SK-N-SH treated with all-trans-retinoic acid at 6 μM for 48 hours (cell line): Measurements from ENCODE around the gene FOXF1.

Experiments
- BACH2 ChIP-seq: fragments of 250-450 bp; sonication (Bioruptor Pico); IDR thresholded peaks from 2 replicates; pipeline ENCODE4 v1.9.0; 2021; ENCODE audit warnings: mild to moderate bottlenecking, borderline replicate concordance
- CREB5 ChIP-seq: fragments of 250-450 bp; sonication (Bioruptor Pico); IDR thresholded peaks from 2 replicates; pipeline ENCODE4 v1.5.1; 2020; ENCODE audit warnings: low read depth, mild to moderate bottlenecking, moderate library complexity
- CSDC2 ChIP-seq: fragments of 250-450 bp; sonication (Bioruptor Pico); IDR thresholded peaks from 2 replicates; pipeline ENCODE4 v1.5.0; 2020; ENCODE audit warnings: mild to moderate bottlenecking, moderate library complexity
- PATZ1 ChIP-seq: fragments of 250-450 bp; sonication (Bioruptor Pico); IDR thresholded peaks from 2 replicates; pipeline ENCODE4 v1.8.0; 2020; ENCODE audit warnings: mild to moderate bottlenecking, moderate library complexity, borderline replicate concordance
- PPARA ChIP-seq: fragments of 250-450 bp; sonication (Bioruptor Pico); IDR thresholded peaks from 2 replicates; pipeline ENCODE4 v1.5.0; 2020; ENCODE audit warnings: mild to moderate bottlenecking, borderline replicate concordance
- RARB ChIP-seq: fragments of 250-450 bp; sonication (Bioruptor Pico); IDR thresholded peaks from 2 replicates; pipeline ENCODE4 v1.8.0; 2021; ENCODE audit warnings: mild to moderate bottlenecking, moderate library complexity
- TCF4 ChIP-seq: fragments of 250-450 bp; sonication (Bioruptor Pico); IDR thresholded peaks from 2 replicates; pipeline ENCODE4 v1.8.0; 2021; ENCODE audit warnings: mild to moderate bottlenecking, moderate library complexity, borderline replicate concordance
- TOX ChIP-seq: fragments of 250-450 bp; sonication (Bioruptor Pico); IDR thresholded peaks from 2 replicates; pipeline ENCODE4 v1.8.0; 2021; ENCODE audit warnings: mild to moderate bottlenecking, moderate library complexity, borderline replicate concordance
- ZC3H10 ChIP-seq: fragments of 250-450 bp; sonication (Bioruptor Pico); IDR thresholded peaks from 2 replicates; pipeline ENCODE4 v1.5.1; 2021; ENCODE audit warnings: mild to moderate bottlenecking, moderate library complexity
- ZFP3 ChIP-seq: fragments of 250-450 bp; sonication (Bioruptor Pico); IDR thresholded peaks from 2 replicates; pipeline ENCODE4 v1.5.0; 2020; ENCODE audit warnings: mild to moderate bottlenecking, moderate library complexity
- ZFP30 ChIP-seq: fragments of 450-650 bp; formaldehyde crosslinking; IDR thresholded peaks from 2 replicates; pipeline ENCODE4 v1.5.0; 2022; ENCODE audit warnings: mild to moderate bottlenecking, moderate library complexity
- ZNF565 ChIP-seq: fragments of 450-650 bp; formaldehyde crosslinking; conservative IDR thresholded peaks from 2 replicates; pipeline ENCODE4 v1.5.0; 2020; ENCODE audit warnings: low read depth, mild to moderate bottlenecking, moderate library complexity
- ZNF70 ChIP-seq: fragments of 450-650 bp; formaldehyde crosslinking; IDR thresholded peaks from 2 replicates; pipeline ENCODE4 v1.5.0; 2020; ENCODE audit warnings: mild to moderate bottlenecking, moderate library complexity
- ZNF8 ChIP-seq: fragments of 450-650 bp; formaldehyde crosslinking; IDR thresholded peaks from 2 replicates; pipeline ENCODE4 v1.5.0; 2020; ENCODE audit warnings: mild to moderate bottlenecking, moderate library complexity

DNA sequence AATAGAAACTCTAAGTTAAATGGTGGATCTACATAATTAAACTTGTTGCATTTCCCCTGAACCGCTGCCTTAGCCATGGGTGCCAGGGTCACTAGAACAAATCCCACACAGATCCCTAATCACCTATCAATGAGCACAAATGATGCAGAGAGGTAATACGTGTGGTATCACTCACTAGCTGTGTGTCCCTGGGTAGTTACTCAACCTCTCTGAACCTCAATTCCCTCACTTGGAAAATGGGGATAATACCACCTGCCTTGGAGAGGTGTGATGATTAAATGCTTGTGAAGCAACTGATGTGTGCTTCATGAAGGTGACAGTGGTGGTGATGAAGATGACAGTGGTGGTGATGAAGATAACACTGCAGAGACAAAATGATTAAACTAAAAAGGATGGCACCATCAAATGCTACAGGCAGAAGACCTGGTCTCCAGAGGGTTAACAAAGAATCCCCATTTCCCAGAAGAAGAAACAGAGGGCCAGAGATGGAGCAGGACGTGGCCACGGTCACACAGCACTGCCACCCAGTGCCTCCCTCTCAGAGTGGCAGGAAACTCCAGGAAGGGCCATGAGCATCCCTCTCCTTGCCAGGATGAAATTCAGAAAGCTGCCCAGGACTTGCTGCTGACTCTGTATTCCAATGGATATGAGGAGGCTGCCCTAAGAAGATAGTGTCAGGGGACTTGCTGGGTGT lies 17.9 kb upstream of the FOXF1 start:
- TF ChIP-seq TOX (CRISPR knock-in tag) (no peak), PPARA (CRISPR knock-in tag) (no peak), CREB5 (no peak), ZFP3 (CRISPR knock-in tag) (no peak), RARB (no peak), CSDC2 (no peak), ZNF8 (no peak), PATZ1 (no peak), ZNF70 (CRISPR knock-in tag) (no peak), TCF4 (CRISPR knock-in tag) (no peak), ZC3H10 (no peak), BACH2 (CRISPR knock-in tag) (no peak), ZFP30 (no peak), ZNF565 (no peak)
